Type B pancreatic cell (in vitro differentiated cells): ENCODE results near the gene TMSB15C. TPM values are rescaled to one million over a fixed set of nuclear protein-coding genes. Genes with fewer than 3 reads are reported as not detected.
"Not testable (repeated sequence)": the region's sequence is repeated elsewhere in the genome, so short reads cannot be mapped to it uniquely, and the experiment has no call there.

Experiments used
- DNase-seq: peaks from one replicate; pipeline ENCODE4 v3.0.0; 2021; ENCODE audit warnings: mixed read lengths; ENCODE audit not compliant: unreplicated experiment; ENCODE audit errors: extremely low spot score
- H3K27ac Mint-ChIP-seq: 2 replicates; pipeline ENCODE4 v1.8.0; 2021; ENCODE audit warnings: mild to moderate bottlenecking, mixed read lengths
- H3K27me3 Mint-ChIP-seq: 2 replicates; pipeline ENCODE4 v1.8.0; 2021; ENCODE audit warnings: mixed read lengths
- H3K36me3 Mint-ChIP-seq: 2 replicates; pipeline ENCODE4 v1.8.0; 2021; ENCODE audit warnings: mixed read lengths
- H3K4me1 Mint-ChIP-seq: one replicate; pipeline ENCODE4 v1.8.0; 2021; ENCODE audit warnings: mixed read lengths; ENCODE audit not compliant: unreplicated experiment
- H3K4me3 Mint-ChIP-seq: 2 replicates; pipeline ENCODE4 v1.8.0; 2021; ENCODE audit warnings: mild to moderate bottlenecking, mixed read lengths
- H3K9me3 Mint-ChIP-seq: 2 replicates; pipeline ENCODE4 v1.8.0; 2021; ENCODE audit warnings: mixed read lengths
- CTCF ChIP-seq: fragments of 200-600 bp; sonication (generic); conservative IDR thresholded peaks from 2 replicates; pipeline ENCODE4 v1.5.0; 2021; ENCODE audit warnings: antibody characterized with exemption, mild to moderate bottlenecking
- total RNA-seq: library from RNA; stranded (reverse); gene quantifications from 2 replicates; pipeline ENCODE4 v1.2.1, GENCODE V29; 2021; ENCODE audit warnings: low replicate concordance

Gene TMSB15C
- total RNA-seq, 1 donor from 2014 or later = 16.5 TPM

- peak within 1 kb of the TSS; percentile 89 for H3K4me3 Mint-ChIP-seq
These were observed 36.4 kb upstream of the TMSB15C start, which contains the start of gene ZCCHC18 for GRCh38 chrX:104112326-104112951. Gene ZCCHC18, plus strand, starts transcription at chrX:104112523. Its CDS starts 1,589 bp downstream, at chrX:104114112.

DNA sequence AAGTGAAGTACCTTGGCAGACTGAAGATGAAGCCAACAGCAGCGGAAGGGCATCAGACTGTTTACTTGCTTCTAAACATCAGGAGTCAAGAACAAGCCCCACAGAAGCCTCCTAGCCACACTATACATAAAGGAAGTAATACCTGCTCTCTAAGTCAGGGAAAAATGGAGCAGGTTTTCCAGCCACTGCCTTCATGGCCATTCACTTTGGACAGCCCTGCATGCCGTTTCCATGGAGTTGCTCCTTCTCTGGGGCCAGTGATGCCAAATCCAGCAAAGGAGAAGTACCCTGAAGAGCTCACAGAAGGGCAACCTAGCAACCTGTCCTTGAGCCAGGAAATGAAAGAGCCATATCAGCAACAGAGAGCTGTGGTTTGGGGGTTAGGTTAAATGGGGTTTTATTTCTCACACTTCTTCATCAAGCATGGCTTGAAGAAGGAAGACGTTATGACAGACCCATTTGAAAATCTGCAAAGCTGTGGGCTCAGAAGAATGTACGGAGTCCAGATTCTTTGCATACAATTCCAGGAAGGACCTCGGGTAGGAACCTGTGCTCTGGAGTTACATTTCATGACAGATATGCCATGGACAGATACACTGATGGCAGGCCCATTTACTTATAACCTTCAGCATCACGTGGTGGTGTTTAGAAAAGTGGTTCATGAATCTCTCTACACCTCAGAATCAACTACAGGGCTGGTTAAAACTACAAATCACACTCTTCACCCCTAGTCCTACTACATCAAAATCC lies 34.6 kb upstream of the TMSB15C start:
- H3K36me3 Mint-ChIP-seq, H3K27me3 Mint-ChIP-seq, H3K9me3 Mint-ChIP-seq, H3K4me1 Mint-ChIP-seq, H3K27ac Mint-ChIP-seq, DNase-seq: not testable (repeated sequence)
- peak overlapping the region; percentile 18 for H3K4me3 Mint-ChIP-seq

More at GRCh38 chrX:104112326-104112951, 36.4 kb upstream of the TMSB15C start, which contains the start of gene ZCCHC18:
- no peaks in the 10 kb centered on the region for H3K9me3 Mint-ChIP-seq
- H3K27me3 Mint-ChIP-seq = no peaks in the 10 kb centered on the region
- H3K4me1 Mint-ChIP-seq = peaks cover 4% of the 10 kb centered on the region
- no peaks in the 10 kb centered on the region for H3K36me3 Mint-ChIP-seq
- peak within 1 kb of the TSS; percentile 73 for H3K27ac Mint-ChIP-seq
- peak; percentile 76 for DNase-seq
- no peak for TF ChIP-seq CTCF

GRCh38 chrX:104108955-104109354 lies 32.9 kb upstream of the TMSB15C start:
- no peak for DNase-seq
- Mint-ChIP-seq H3K27me3 (no peaks in the 10 kb centered on the region), H3K4me3 (no peak overlapping the region), H3K4me1 (peaks cover 4% of the 10 kb centered on the region), H3K9me3 (no peaks in the 10 kb centered on the region), H3K36me3 (no peaks in the 10 kb centered on the region), H3K27ac (no peak overlapping the region)
- no peak for TF ChIP-seq CTCF

GRCh38 chrX:104105330-104106262 lies 29.6 kb upstream of the TMSB15C start:
- DNase-seq = no peak
- Mint-ChIP-seq H3K4me3 (no peak overlapping the region), H3K27me3 (no peaks in the 10 kb centered on the region), H3K9me3 (no peaks in the 10 kb centered on the region), H3K27ac (no peak overlapping the region), H3K4me1 (no peaks in the 10 kb centered on the region), H3K36me3 (no peaks in the 10 kb centered on the region)
- TF ChIP-seq CTCF = no peak

DNA sequence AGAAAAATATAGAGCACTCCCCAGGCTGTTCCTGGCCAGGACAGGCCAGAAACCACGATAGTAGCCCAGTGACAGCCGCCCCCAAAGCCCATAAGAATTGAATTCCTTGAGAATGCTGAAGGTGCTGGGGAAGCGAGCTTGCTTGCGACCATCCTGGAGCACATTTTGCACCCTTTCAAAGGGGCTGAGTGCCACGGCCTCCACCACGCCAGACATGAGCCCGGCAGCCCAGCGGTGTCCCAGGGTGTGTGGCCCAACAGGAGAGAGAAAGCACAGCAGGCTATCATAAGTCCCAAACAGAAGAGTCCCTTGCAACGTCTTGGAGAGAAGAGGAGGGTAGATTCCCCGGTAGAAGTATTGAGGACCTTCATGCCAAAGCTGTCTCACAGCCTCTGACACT lies 28.6 kb upstream of the TMSB15C start:
- no peak overlapping the region for H3K4me3 Mint-ChIP-seq
- H3K27me3 Mint-ChIP-seq = no peaks in the 10 kb centered on the region
- H3K4me1 Mint-ChIP-seq = no peaks in the 10 kb centered on the region
- no peak for DNase-seq
- no peak overlapping the region for H3K27ac Mint-ChIP-seq
- H3K9me3 Mint-ChIP-seq = no peaks in the 10 kb centered on the region
- H3K36me3 Mint-ChIP-seq = no peaks in the 10 kb centered on the region
- TF ChIP-seq CTCF = no peak
